OCI-LY3 (cell line): Measurements from ENCODE around the gene GRN.
A peak's percentile ranks its signal among the peaks of the same experiment; 100 is the strongest.

ENCODE experiments used
- H2AFZ ChIP-seq: fragments of 200-600, 300-600 bp; shearing (Covaris generic); 2 replicates; pipeline ENCODE4 v1.6.0; 2014; ENCODE audit warnings: antibody characterized with exemption, low read depth, low read length
- H3K27ac ChIP-seq: fragments of 200-600, 300-600 bp; sonication (generic); 2 replicates; pipeline ENCODE4 v1.5.1; 2014; ENCODE audit warnings: mild to moderate bottlenecking, low read length, moderate library complexity, mixed read lengths
- H3K27me3 ChIP-seq: fragments of 200-600, 300-600 bp; sonication (generic); 2 replicates; pipeline ENCODE4 v1.6.1; 2014; ENCODE audit warnings: low read depth, low read length, mixed read lengths
- H3K36me3 ChIP-seq: fragments of 200-600, 300-600 bp; sonication (generic); replicated peaks from 2 replicates; pipeline ENCODE3; 2014; ENCODE audit warnings: low read depth, low read length, mixed read lengths
- H3K4me1 ChIP-seq: fragments of 300-600, 200-600 bp; sonication (generic); 2 replicates; pipeline ENCODE4 v1.6.1; 2014; ENCODE audit warnings: low read length, mixed read lengths
- H3K4me2 ChIP-seq: fragments of 200-600, 300-600 bp; sonication (generic); 2 replicates; pipeline ENCODE4 v1.6.1; 2014; ENCODE audit warnings: low read length, mixed read lengths
- H3K4me3 ChIP-seq: fragments of 300-600, 200-600 bp; sonication (generic); 2 replicates; pipeline ENCODE4 v1.5.1; 2014; ENCODE audit warnings: antibody characterized with exemption, mild to moderate bottlenecking, low read length, moderate library complexity
- H3K79me2 ChIP-seq: fragments of 300-600, 200-600 bp; shearing (Covaris generic); 2 replicates; pipeline ENCODE4 v1.6.1; 2014; ENCODE audit warnings: mild to moderate bottlenecking, low read length, mixed read lengths
- H3K9ac ChIP-seq: fragments of 300-600, 200-600 bp; shearing (Covaris generic); 2 replicates; pipeline ENCODE4 v1.6.0; 2014; ENCODE audit warnings: mild to moderate bottlenecking, low read length, moderate library complexity
- H3K9me3 ChIP-seq: fragments of 200-600, 300-600 bp; shearing (Covaris generic); 2 replicates; pipeline ENCODE4 v1.6.1; 2014; ENCODE audit warnings: low read length, mixed read lengths; ENCODE audit not compliant: insufficient read depth
- H4K20me1 ChIP-seq: fragments of 200-600, 300-600 bp; sonication (generic); 2 replicates; pipeline ENCODE4 v1.6.1; 2016; ENCODE audit warnings: low read length, mixed read lengths; ENCODE audit not compliant: insufficient read depth
- CTCF ChIP-seq: fragments of 200-600, 300-600 bp; sonication (generic); IDR thresholded peaks from 2 replicates; pipeline ENCODE4 v1.5.1; 2014; ENCODE audit warnings: antibody characterized with exemption, low read length, low read depth
- EZH2phosphoT487 ChIP-seq: fragments of 200-600 bp; shearing (Covaris generic); IDR thresholded peaks from 2 replicates; pipeline ENCODE4 v1.6.1; 2018; ENCODE audit warnings: antibody characterized with exemption, mixed run types, low read depth

GRN gene

GRCh38 chr17:44372036-44372435 lies 26.9 kb downstream of the GRN start:
- no peaks in the 10 kb centered on the region for H3K79me2 ChIP-seq
- no peaks in the 10 kb centered on the region for H3K4me1 ChIP-seq
- H4K20me1 ChIP-seq = no peaks in the 10 kb centered on the region
- H3K27me3 ChIP-seq = peaks cover 6% of the 10 kb centered on the region
- no peaks in the 10 kb centered on the region for H3K9me3 ChIP-seq
- H3K4me2 ChIP-seq = no peak overlapping the region
- H2AFZ ChIP-seq = no peak overlapping the region
- no peaks in the 10 kb centered on the region for H3K36me3 ChIP-seq
- no peak overlapping the region for H3K9ac ChIP-seq
- no peak overlapping the region for H3K27ac ChIP-seq
- no peak for TF ChIP-seq EZH2phosphoT487
- TF ChIP-seq CTCF = no peak
- no peak overlapping the region for H3K4me3 ChIP-seq

GRCh38 chr17:44374306-44375195 lies 29.4 kb downstream of the GRN start:
- Histone ChIP-seq H3K27ac (no peak overlapping the region), H3K79me2 (no peaks in the 10 kb centered on the region), H3K9me3 (no peaks in the 10 kb centered on the region), H3K4me2 (peak overlapping the region; percentile 41), H3K36me3 (no peaks in the 10 kb centered on the region), H2AFZ (no peak overlapping the region; the same call in 1 of the 2 replicates), H3K4me1 (no peaks in the 10 kb centered on the region), H4K20me1 (no peaks in the 10 kb centered on the region), H3K27me3 (no peaks in the 10 kb centered on the region), H3K9ac (no peak overlapping the region), H3K4me3 (peak overlapping the region; percentile 27; the same call in 1 of the 2 replicates)
- TF ChIP-seq EZH2phosphoT487 (no peak), CTCF (no peak)

DNA sequence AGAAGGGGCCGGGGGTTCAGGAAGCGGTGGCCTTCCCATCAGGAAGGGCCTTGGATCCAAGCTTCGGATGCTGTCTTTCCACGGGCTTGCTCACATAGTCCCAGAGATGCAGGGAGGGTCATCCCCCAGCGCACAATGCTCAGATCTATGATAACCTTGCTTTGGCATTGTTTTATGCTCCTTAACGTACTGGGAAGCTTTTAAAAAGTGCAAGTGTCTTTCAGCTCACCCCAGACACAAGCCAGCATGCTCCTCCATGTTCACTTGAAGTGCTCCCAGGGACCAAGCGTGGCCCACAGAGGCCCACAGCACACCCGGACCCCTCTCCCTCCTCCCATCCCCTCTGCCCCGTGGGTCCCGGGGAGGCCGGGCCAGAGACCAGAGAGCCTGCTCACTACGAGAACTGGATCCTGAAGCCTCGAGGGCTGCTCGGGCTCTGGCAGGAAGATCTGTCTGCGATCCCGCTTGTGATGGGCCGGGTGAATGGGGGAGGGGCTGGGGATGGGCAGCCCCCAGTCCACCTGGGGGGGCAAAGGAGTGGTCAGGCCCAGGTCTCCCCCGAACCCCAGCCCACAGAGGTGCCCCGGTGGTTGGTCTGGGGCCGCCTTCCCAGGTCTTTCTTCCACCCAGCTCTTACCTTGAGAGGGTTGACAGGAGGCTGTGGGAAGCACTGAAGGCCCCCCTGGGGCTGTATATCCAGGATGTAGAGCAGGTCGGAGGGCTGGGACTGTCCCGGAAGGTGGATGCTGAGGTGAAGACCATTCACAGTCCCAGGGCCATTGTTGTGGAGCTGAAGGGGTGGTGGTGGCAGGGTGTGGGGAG lies 30.3 kb downstream of the GRN start:
- TF ChIP-seq EZH2phosphoT487 (no peak), CTCF (no peak)
- Histone ChIP-seq H3K4me2 (peak overlapping the region; percentile 41), H3K4me3 (peak overlapping the region; percentile 27; the same call in 1 of the 2 replicates), H2AFZ (no peak overlapping the region; the same call in 1 of the 2 replicates), H3K27ac (no peak overlapping the region), H3K9ac (no peak overlapping the region), H3K79me2 (no peaks in the 10 kb centered on the region), H3K27me3 (no peaks in the 10 kb centered on the region), H3K4me1 (no peaks in the 10 kb centered on the region), H4K20me1 (no peaks in the 10 kb centered on the region), H3K9me3 (no peaks in the 10 kb centered on the region), H3K36me3 (no peaks in the 10 kb centered on the region)

- H3K9me3 ChIP-seq = no peaks in the 10 kb centered on the region
- TF ChIP-seq EZH2phosphoT487 = no peak
- peak; percentile 55 for TF ChIP-seq CTCF
- no peaks in the 10 kb centered on the region for H3K4me1 ChIP-seq
- H3K27me3 ChIP-seq = no peaks in the 10 kb centered on the region
- no peaks in the 10 kb centered on the region for H3K36me3 ChIP-seq
- H3K4me2 ChIP-seq = no peak overlapping the region
- H4K20me1 ChIP-seq = no peaks in the 10 kb centered on the region
- no peak overlapping the region for H3K27ac ChIP-seq
- no peak overlapping the region for H3K9ac ChIP-seq
- no peaks in the 10 kb centered on the region for H3K79me2 ChIP-seq
- H2AFZ ChIP-seq = no peak overlapping the region
- H3K4me3 ChIP-seq = no peak overlapping the region
Observed at GRCh38 chr17:44376124-44376523, 31.0 kb downstream of the GRN start.
